ENCODE results near the gene PKMYT1.
A peak's percentile ranks its signal among the peaks of the same experiment; 100 is the strongest.

PKMYT1 gene

GRCh38 chr16:2996298-2996697, 16.1 kb upstream of the PKMYT1 start:
- no peak for DNase-seq (ENCODE audit: low read depth in 2 of 2)

GRCh38 chr16:2992383-2993081, 12.3 kb upstream of the PKMYT1 start:
- no peak for DNase-seq (ENCODE audit: low read depth in 2 of 2)

GRCh38 chr16:2991566-2992261, 11.5 kb upstream of the PKMYT1 start:
- DNase-seq (ENCODE audit: low read depth in 2 of 2), result no peak

- no peak for DNase-seq (ENCODE audit: low read depth in 2 of 2)
These were observed 10.6 kb upstream of the PKMYT1 start for GRCh38 chr16:2990891-2991290.

- no peak for DNase-seq (ENCODE audit: low read depth in 2 of 2)
These were observed 8.4 kb upstream of the PKMYT1 start for GRCh38 chr16:2988590-2989099.

GRCh38 chr16:2987833-2988232, 7.6 kb upstream of the PKMYT1 start:
- no peak for DNase-seq (ENCODE audit: low read depth in 2 of 2)

GRCh38 chr16:2987286-2987685, 7.0 kb upstream of the PKMYT1 start:
- DNase-seq (ENCODE audit: low read depth in 2 of 2), result no peak

GRCh38 chr16:2986623-2987188, 6.5 kb upstream of the PKMYT1 start:
- DNase-seq (ENCODE audit: low read depth in 2 of 2), result no peak

GRCh38 chr16:2985893-2986355, 5.7 kb upstream of the PKMYT1 start:
- no peak for DNase-seq (ENCODE audit: low read depth in 2 of 2)

GRCh38 chr16:2985462-2985861, 5.2 kb upstream of the PKMYT1 start:
- DNase-seq (ENCODE audit: low read depth in 2 of 2), result no peak

- peak; percentile 31 to 39 for DNase-seq (ENCODE audit: low read depth in 2 of 2)
These were observed 3.5 kb upstream of the PKMYT1 start for GRCh38 chr16:2983706-2984136.

GRCh38 chr16:2982402-2982801, 2.2 kb upstream of the PKMYT1 start:
- DNase-seq (ENCODE audit: low read depth in 2 of 2), result no peak

GRCh38 chr16:2981899-2982250, 1.6 kb upstream of the PKMYT1 start:
- DNase-seq (ENCODE audit: low read depth in 2 of 2), result no peak

GRCh38 chr16:2981177-2981898, 1.1 kb upstream of the PKMYT1 start:
- no peak for DNase-seq (ENCODE audit: low read depth in 2 of 2)

GRCh38 chr16:2979669-2980226, 498 bp downstream of the PKMYT1 start:
- DNase-seq (ENCODE audit: low read depth in 2 of 2), result no peak

- DNase-seq (ENCODE audit: low read depth in 2 of 2), result no peak
These were observed 2.8 kb downstream of the PKMYT1 start for GRCh38 chr16:2977440-2977839.

- DNase-seq (ENCODE audit: low read depth in 2 of 2), result no peak
These were observed 3.6 kb downstream of the PKMYT1 start for GRCh38 chr16:2976673-2977072.

- DNase-seq (ENCODE audit: low read depth in 2 of 2), result no peak
These were observed 4.0 kb downstream of the PKMYT1 start for GRCh38 chr16:2976201-2976600.

- DNase-seq (ENCODE audit: low read depth in 2 of 2), result no peak
These were observed 5.0 kb downstream of the PKMYT1 start for GRCh38 chr16:2975161-2975795.

GRCh38 chr16:2974319-2975056, 5.8 kb downstream of the PKMYT1 start:
- DNase-seq (ENCODE audit: low read depth in 2 of 2), result no peak
